ENCODE results near the gene CD93.

The CD93 gene

GRCh38 chr20:23032750-23033078, 53.4 kb downstream of the CD93 start:
- Histone ChIP-seq H3K36me3 (ENCODE audit: control insufficient read depth in 2 of 2, insufficient read depth in 2 of 2, low read length in 2 of 2) (no peaks in the 10 kb centered on the region), H3K4me3 (ENCODE audit: low read length in 2 of 2) (no peak overlapping the region)

GRCh38 chr20:23032056-23032749, 53.9 kb downstream of the CD93 start:
- Histone ChIP-seq H3K27ac (ENCODE audit: low read length) (no peak overlapping the region), H3K4me3 (ENCODE audit: low read length in 2 of 2) (no peak overlapping the region), H3K9ac (ENCODE audit: low read length in 2 of 2) (no peak overlapping the region), H3K36me3 (ENCODE audit: control insufficient read depth in 2 of 2, insufficient read depth in 2 of 2, low read length in 2 of 2) (no peaks in the 10 kb centered on the region), H3K27me3 (ENCODE audit: control insufficient read depth in 1 of 2, insufficient read depth in 2 of 2, low read length in 2 of 2) (peaks cover 17 to 19% of the 10 kb centered on the region in 2 donors), H3K9me3 (ENCODE audit: control insufficient read depth in 2 of 2, low read length in 2 of 2) (no peaks in the 10 kb centered on the region), H3K4me1 (ENCODE audit: control insufficient read depth, insufficient read depth, low read length) (no peaks in the 10 kb centered on the region)

More at GRCh38 chr20:23032750-23033078, 53.4 kb downstream of the CD93 start:
- H3K9ac ChIP-seq (ENCODE audit: low read length in 2 of 2): no peak overlapping the region
- no peaks in the 10 kb centered on the region for H3K4me1 ChIP-seq (ENCODE audit: control insufficient read depth, insufficient read depth, low read length)
- H3K9me3 ChIP-seq (ENCODE audit: control insufficient read depth in 2 of 2, low read length in 2 of 2): no peaks in the 10 kb centered on the region
- no peak overlapping the region for H3K27ac ChIP-seq (ENCODE audit: low read length)
- peaks cover 17 to 19% of the 10 kb centered on the region in 2 donors for H3K27me3 ChIP-seq (ENCODE audit: control insufficient read depth in 1 of 2, insufficient read depth in 2 of 2, low read length in 2 of 2)

- no peak overlapping the region for H3K4me3 ChIP-seq (ENCODE audit: low read length in 2 of 2)
Observed at GRCh38 chr20:23031346-23031745, 54.8 kb downstream of the CD93 start.

More at GRCh38 chr20:23031346-23031745, 54.8 kb downstream of the CD93 start:
- Histone ChIP-seq H3K9ac (ENCODE audit: low read length in 2 of 2) (no peak overlapping the region), H3K36me3 (ENCODE audit: control insufficient read depth in 2 of 2, insufficient read depth in 2 of 2, low read length in 2 of 2) (no peaks in the 10 kb centered on the region), H3K27ac (ENCODE audit: low read length) (no peak overlapping the region), H3K9me3 (ENCODE audit: control insufficient read depth in 2 of 2, low read length in 2 of 2) (no peaks in the 10 kb centered on the region), H3K4me1 (ENCODE audit: control insufficient read depth, insufficient read depth, low read length) (no peaks in the 10 kb centered on the region), H3K27me3 (ENCODE audit: control insufficient read depth in 1 of 2, insufficient read depth in 2 of 2, low read length in 2 of 2) (peaks cover 13 to 14% of the 10 kb centered on the region in 2 donors)

Data from stomach smooth muscle (tissue), 2 donors.